Epithelial cell of proximal tubule (primary cell): ENCODE data around the gene MTERF1. TPM values are rescaled to one million over a fixed set of nuclear protein-coding genes. Genes with fewer than 3 reads are reported as not detected.
"Not testable (repeated sequence)": the region's sequence is repeated elsewhere in the genome, so short reads cannot be mapped to it uniquely, and the experiment has no call there.

Experiments
- DNase-seq: peaks from one replicate; pipeline ENCODE4 v3.0.0-alpha.2; 2011; ENCODE audit warnings: low read depth
- H3K4me3 ChIP-seq: 2 replicates; pipeline ENCODE4 v1.5.1; 2011; ENCODE audit warnings: low read depth, mild to moderate bottlenecking, low read length
- total RNA-seq: library from RNA; depleted of rRNA; stranded (reverse); fragments of >200 nt; gene quantifications from 2 replicates; pipeline ENCODE4 v1.2.3, GENCODE V29; 2015
- TF ChIP-seq, protein P1 (sequence below): conservative IDR thresholded peaks from 2 replicates; pipeline ENCODE4 v1.5.1; 2012; ENCODE audit warnings: low read depth, mild to moderate bottlenecking, low read length

Gene MTERF1
- total RNA-seq, 1 donor from 2014 or later: 5.7 TPM

- no peak overlapping the region for H3K4me3 ChIP-seq
- TF ChIP-seq, protein P1, sequence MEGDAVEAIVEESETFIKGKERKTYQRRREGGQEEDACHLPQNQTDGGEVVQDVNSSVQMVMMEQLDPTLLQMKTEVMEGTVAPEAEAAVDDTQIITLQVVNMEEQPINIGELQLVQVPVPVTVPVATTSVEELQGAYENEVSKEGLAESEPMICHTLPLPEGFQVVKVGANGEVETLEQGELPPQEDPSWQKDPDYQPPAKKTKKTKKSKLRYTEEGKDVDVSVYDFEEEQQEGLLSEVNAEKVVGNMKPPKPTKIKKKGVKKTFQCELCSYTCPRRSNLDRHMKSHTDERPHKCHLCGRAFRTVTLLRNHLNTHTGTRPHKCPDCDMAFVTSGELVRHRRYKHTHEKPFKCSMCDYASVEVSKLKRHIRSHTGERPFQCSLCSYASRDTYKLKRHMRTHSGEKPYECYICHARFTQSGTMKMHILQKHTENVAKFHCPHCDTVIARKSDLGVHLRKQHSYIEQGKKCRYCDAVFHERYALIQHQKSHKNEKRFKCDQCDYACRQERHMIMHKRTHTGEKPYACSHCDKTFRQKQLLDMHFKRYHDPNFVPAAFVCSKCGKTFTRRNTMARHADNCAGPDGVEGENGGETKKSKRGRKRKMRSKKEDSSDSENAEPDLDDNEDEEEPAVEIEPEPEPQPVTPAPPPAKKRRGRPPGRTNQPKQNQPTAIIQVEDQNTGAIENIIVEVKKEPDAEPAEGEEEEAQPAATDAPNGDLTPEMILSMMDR: no peak
- no peak for DNase-seq
These were observed 14.4 kb upstream of the MTERF1 start for GRCh38 chr7:91894781-91895480.

- not testable (repeated sequence) for DNase-seq, H3K4me3 ChIP-seq
These were observed 13.2 kb upstream of the MTERF1 start for GRCh38 chr7:91893699-91894098.

- H3K4me3 ChIP-seq: no peak overlapping the region
- DNase-seq: no peak
- TF ChIP-seq, protein P1: no peak
These were observed 12.4 kb upstream of the MTERF1 start for GRCh38 chr7:91892821-91893340.

- H3K4me3 ChIP-seq: no peak overlapping the region
- TF ChIP-seq, protein P1: no peak
- DNase-seq: no peak
These were observed 11.7 kb upstream of the MTERF1 start for GRCh38 chr7:91892099-91892705.

DNA sequence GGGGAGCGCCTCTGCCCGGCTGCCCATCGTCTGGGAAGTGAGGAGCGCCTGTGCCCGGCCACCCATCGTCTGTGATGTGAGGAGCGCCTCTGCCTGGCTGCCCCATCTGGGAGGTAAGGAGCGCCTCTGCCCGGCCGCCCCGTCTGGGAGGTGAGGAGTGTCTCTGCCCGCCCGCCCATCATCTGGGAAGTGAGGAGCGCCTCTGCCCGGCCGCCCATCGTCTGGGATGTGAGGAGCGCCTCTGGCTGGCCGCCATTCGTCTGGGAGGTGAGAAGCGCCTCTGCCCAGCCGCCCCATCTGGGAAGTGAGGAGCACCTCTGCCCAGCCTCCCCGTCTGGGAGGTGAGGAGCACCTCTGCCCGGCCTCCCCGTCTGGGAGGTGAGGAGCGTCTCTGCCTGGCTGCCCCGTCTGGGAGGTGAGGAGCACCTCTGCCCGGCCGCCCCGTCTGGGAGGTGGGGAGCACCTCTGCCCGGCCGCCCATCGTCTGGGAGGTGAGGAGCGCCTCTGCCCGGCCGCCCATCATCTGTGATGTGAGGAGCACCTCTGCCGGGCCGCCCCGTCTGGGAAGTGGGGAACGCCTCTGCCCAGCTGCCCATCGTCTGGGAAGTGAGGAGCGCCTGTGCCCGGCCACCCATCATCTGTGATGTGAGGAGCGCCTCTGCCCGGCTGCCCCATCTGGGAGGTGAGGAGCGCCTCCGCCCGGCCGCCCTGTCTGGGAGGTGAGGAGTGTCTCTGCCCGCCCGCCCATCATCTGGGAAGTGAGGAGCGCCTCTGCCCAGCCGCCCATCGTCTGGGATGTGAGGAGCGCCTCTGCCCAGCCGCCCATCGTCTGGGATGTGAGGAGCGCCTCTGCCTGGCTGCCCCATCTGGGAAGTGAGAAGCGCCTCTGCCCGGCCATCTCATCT is 8.0 kb upstream of the MTERF1 start:
- not testable (repeated sequence) for H3K4me3 ChIP-seq, DNase-seq

DNA sequence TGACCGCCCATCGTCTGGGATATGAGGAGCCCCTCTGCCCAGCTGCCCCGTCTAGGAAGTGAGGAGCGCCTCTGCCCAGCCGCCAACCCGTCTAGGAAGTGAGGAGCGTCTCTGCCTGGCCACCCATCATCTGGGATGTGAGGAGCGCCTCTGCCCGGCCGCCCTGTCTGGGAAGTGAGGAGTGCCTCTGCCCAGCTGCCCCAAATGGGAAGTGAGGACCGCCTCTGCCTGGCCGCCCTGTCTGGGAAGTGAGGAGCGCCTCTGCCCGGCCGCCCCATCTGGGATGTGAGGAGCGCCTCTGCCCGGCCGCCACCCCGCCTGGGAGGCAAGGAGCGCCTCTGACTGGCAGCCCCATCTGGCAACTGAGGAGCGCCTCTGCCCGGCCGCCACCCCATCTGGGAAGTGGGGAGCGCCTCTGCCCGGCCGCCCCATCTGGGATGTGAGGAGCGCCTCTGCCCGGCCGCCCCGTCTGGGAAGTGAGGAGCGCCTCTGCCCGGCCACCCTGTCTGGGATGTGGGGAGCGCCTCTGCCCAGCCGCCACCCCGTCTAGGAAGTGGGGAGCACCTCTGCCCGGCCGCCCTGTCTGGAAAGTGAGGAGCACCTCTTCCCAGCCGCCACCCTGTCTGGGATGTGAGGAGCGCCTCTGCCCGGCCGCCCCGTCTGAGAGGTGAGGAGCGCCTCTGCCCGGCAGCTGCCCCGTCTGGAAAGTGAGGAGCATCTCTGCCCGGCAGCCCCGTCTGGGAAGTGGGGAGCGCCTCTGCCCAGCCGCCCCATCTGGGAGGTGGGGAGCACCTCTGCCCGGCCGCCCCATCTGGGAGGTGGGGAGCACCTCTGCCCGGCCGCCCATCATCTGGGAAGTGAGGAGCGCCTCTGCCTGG is 7.1 kb upstream of the MTERF1 start:
- not testable (repeated sequence) for DNase-seq, H3K4me3 ChIP-seq

- TF ChIP-seq, protein P1: no peak
- DNase-seq: no peak
- H3K4me3 ChIP-seq: no peak overlapping the region
These were observed 3.3 kb upstream of the MTERF1 start for GRCh38 chr7:91883676-91884362.
